DMS53 treated with DMSO at 0.1 percent for 48 hours (cell line): Measurements from ENCODE around the gene BIRC2.
A peak's percentile ranks its signal among the peaks of the same experiment; 100 is the strongest.

Experiments used
- DNase-seq: peaks from one replicate; lab custom pipeline; 2025; ENCODE audit not compliant: unreplicated experiment; lab: John Stamatoyannopoulos, UW

Gene BIRC2

DNA sequence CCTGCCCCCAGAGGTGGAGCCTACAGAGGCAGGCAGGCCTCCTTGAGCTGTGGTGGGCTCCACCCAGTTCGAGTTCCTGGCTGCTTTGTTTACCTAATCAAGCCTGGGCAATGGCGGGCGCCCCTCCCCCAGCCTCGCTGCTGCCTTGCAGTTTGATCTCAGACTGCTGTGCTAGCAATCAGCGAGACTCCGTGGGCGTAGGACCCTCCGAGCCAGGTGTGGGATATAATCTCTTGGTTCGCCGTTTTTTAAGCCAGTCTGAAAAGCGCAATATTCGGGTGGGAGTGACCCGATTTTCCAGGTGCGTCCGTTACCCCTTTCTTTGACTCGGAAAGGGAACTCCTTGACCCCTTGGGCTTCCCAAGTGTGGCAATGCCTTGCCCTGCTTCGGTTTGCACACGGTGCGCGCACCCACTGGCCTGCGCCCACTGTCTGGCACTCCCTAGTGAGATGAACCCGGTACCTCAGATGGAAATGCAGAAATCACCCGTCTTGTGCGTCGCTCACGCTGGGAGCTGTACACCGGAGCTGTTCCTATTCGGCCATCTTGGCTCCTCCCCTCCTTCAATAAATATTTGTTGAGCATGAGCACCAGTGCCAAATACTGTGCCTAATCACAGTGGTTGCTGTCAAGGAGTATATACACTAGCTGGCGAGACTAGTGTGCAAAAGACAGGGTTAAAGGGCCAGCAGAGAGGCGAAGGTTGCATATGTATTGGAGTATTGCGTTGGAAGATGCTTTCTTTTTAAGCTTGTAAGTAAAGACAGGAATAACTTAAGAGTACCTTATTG, 27.8 kb downstream of the BIRC2 start:
- peak; percentile 58 for DNase-seq

DNA sequence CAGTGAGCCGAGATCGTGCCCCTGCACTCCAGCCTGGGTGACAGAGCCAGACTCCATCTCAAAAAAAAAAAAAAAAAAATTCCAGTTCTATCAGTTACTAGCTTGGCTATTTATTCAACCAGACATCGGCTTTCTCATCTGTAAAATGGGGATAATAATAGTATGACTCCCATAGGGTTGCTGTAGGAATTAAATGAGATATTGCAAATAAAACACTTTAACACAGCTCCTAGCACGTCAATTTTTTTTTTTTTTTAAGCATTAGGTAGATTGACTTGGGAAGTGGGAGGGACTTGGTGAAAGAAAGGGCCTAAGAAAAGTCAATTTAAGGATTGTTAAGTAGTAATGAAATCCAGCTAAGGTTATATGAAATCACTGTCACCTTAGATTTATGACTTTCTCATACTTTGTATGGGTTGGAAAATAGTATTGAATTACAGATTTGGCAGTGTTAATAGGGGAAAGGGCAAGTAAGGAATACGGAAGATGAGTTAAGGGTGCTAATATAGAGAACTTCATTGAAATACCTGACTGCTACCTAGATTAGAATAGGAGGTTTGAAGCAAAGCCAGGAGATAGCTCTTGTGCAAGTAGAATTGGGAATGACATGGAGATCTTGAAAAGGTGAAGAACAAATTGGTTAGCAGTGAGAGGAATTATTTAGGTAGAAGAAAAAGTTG, 28.8 kb downstream of the BIRC2 start:
- no peak for DNase-seq

DNA sequence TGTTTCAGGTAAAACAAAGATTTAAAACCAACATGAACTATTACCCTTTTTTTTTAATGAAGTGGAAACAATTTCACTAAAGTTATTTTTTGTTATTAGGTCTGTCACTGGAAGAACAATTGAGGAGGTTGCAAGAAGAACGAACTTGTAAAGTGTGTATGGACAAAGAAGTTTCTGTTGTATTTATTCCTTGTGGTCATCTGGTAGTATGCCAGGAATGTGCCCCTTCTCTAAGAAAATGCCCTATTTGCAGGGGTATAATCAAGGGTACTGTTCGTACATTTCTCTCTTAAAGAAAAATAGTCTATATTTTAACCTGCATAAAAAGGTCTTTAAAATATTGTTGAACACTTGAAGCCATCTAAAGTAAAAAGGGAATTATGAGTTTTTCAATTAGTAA, 30.9 kb downstream of the BIRC2 start:
- DNase-seq = no peak

DNA sequence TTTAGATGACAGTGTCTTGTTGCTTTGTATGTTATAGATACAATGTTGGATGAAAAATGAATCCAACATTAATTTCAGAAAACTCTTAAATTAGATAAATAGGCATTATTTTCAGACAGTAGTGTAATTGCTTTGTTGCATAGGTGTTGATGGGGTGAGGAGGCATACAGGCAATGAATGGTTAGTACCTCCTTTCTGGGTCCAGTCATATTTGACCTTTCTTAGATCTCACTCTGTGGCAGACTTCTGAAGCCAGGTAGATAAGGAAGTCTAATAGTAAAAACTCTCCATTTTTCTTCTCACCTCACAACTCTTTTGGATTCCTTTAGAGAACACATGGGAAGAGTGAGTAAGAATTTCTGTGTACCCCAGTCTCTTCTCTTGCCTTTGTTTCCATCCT, 31.8 kb downstream of the BIRC2 start:
- no peak for DNase-seq

DNA sequence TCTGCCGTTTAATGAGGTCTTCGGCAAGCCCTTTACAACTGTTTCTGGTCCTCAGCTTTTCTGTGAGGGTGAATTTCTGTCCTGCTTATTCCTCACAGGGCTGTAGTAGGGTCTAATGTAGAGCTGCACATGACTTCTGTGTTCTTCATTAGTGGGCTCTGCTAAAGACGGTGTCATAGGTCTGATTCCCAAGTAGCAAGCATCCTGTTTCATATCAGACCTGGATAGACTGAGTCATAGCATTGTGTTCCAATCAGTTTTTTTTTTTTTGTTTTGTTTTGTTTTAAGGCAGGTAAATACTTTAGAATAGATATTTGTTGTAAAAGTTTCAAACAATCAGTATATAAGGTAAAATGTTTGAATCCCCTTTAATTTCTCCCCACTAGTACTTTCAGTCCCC, 35.4 kb downstream of the BIRC2 start:
- DNase-seq = no peak

DNA sequence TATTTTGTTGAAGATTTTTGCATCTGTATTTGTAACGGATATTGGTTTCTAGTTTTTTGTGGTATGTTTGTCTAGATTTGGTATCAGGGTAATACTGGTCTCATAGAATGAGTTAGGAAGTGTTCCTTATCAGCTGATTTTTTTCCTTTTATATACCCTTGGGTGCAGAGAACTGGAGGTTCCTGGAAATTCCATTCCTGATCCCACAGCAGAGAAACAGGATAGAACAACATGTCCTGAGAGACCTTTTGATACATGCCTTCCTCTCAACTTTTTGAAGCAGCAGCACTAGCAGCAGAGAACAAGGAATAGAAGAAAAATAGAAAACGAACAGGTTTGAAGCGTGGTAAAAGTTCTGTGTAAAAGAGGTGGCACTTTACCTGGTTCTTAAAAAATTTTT, 36.8 kb downstream of the BIRC2 start:
- DNase-seq = no peak

DNA sequence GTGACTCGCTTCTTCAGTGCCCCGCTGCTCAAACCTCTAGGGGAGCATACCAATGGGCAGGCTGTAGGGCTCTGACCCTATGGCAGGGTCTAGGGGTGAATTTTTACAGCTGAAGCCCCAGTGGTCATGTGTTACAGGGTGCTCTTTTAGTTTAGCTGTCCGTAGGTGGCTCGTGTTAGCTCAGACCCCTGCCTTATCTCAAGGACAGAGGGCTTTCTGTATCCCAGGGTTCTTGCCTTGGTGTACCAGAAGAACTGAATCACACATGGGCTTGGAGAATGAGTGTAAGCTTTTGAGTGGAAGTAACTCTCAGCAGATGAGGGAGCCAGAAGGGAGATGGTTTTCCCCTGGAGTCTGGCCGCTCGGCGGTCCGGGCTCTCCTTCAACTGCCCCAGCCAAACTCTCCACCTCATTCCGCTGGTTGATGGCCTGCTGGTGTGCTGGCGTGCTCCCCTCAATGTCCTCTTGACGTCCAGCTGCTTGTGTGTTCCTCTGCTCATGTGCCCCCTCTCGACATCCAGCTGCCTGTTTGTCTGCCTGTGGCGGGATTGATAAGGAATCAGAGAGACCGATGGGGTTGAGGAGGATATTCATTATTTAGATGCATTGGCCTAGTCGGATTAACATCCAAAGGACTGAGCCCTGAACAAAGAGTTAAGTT, 37.5 kb downstream of the BIRC2 start:
- DNase-seq = no peak

DNA sequence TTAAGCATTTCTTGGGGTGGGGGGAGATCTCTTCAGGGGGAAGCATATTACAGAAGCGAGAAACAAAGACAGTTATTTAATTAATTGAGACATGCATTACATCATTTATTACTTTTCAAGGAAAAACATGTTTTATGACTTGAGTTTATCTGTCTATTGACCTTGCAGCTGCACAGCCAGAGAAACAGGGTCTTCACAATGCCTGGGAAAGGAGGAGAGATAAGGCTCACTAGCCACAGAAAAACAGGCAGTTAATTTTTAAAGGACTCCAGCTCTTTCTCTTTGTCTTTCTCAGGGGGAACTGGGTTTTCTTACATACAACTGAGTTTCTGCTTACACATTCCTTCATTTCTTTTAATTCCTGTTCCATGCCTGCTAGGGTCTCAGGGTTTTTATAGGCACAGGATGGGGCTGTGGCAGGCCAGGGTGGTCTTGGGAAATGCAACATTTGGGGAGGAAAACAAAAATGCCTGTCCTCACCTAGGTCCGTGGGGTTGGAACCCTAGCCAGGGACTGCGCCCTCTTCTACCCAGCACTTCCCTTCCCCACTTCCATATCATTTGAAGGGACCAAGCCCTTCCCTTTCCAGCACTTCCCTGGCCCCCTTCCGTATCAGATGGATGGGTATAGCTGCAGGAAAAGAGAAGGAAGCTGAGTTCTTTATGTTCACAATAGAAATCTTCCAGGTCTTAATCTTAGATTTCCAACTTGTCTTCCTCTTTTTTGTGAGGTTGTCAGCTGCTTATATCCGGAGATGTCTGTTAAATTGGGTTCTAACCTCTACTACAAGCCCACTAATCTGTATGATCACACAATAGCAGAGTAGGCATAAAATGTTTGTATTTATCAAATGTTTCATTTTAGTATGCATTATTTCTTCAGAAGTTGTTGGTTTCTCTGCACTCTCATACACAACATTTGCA, 38.3 kb downstream of the BIRC2 start:
- no peak for DNase-seq

DNA sequence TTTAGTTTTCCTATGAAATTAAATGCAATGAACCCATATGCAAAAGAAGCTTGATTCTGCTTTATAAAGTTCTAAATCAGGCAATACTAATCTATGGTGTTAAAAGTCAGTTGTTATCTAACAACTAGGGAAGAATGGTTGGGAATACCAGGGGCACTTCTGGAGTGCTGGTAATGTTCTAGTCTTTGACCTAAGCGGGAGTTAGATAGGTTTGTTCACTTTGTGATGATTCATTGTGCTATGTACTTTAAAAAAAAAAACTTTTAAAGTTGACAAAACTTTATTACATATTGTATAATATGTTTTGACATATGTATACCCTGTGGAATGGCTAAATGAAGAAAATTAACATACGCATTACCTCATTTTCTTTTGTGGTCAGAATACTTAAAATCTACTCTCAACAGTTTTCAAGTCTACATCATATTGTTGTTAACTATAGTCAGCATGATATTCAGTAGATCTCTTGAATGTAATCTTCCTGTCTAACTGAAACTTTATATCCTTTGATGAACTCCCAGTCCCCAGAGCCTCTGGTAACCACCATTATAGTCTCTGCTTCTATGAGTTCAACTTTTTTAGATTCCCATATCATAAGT, 39.2 kb downstream of the BIRC2 start:
- no peak for DNase-seq

DNA sequence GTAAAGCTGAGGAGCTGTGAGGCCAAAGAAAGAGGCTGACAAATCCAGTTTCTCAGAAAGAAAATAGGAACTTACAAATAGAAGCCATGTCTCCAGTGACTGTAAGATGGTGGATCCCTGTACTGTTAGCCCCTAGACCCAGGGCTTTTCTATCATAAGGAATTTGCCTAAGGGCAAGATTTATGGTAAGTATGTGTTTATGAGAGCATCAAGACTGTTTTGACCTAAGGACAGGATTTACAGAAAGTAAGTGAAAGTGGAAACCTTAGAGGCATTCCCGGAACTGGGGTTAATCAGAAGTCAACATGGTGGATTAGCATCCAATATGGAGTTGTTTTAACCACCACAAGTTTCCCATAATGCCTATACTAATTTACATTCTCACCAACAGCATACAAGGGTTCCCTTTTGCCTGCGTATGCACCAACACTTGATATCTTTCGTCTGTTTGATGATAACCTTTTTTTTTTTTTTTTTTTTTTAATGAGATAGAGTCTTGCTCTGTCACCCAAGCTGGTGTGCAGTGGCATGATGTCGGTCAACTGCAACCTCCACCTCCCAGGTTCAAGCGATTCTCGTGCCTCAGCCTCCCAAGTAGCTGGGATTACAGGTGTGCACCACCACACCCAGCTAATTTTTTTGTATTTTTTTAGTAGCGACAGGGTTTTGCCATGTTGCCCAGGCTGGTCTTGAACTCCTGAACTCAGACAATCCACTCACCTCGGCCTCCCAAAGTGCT, 40.2 kb downstream of the BIRC2 start:
- DNase-seq = no peak

DNA sequence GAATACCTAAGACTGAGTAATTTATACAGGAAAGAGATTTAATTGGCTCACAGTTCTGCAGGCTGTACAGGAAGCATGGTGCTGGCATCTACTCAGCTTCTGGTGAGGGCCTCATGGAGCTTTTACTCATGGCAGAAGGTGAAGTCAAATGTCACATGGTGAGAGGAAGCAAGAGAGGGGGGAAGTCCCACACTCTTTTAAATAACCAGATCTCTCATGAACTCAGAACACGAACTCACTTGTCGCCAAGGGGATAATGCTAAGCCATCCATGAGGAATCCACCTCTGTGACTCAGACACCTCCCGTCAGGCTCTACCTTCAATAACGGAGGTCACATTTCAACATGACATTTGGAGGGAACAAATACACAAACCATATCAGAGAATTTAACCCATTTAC, 42.2 kb downstream of the BIRC2 start:
- DNase-seq = no peak

DNA sequence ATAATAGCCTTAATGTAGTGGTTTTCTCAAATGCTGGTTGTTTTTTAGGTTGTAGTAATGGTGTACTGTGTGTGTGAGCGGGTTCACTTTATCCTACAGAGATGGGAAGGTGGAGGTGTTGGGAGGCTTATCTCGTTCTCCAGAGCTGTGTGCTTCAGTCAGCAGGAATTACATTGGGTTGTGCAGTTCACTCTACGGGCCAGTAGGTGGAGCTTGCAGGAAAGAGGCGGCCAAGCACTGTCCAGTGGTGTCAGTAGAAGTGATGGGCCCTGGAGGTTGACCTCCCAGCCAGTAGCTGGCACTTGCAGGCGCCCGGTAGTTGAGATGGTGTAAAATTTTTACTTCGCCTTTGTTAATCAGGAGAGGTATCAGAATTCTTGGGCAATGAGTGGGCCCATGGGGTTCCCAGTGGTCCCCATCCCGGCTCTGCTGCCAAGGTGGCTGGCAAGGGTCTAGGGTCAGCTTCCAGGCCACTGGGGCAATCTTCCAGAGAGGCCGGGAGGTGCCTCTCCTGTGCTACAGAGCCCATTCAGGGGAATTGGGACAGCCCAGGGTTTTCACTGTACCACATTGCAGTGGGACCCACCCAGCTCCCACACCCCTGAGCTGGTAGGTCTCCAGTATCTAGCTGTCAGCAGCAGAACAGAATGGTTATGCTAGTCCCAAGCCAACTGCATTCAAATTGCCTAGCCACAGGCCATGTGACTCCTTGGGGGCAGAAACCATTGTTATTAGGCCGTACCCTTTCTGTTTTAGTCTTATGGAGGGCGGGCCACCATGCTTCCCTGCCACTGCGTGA, 43.9 kb downstream of the BIRC2 start:
- DNase-seq = peak; percentile 84

DNA sequence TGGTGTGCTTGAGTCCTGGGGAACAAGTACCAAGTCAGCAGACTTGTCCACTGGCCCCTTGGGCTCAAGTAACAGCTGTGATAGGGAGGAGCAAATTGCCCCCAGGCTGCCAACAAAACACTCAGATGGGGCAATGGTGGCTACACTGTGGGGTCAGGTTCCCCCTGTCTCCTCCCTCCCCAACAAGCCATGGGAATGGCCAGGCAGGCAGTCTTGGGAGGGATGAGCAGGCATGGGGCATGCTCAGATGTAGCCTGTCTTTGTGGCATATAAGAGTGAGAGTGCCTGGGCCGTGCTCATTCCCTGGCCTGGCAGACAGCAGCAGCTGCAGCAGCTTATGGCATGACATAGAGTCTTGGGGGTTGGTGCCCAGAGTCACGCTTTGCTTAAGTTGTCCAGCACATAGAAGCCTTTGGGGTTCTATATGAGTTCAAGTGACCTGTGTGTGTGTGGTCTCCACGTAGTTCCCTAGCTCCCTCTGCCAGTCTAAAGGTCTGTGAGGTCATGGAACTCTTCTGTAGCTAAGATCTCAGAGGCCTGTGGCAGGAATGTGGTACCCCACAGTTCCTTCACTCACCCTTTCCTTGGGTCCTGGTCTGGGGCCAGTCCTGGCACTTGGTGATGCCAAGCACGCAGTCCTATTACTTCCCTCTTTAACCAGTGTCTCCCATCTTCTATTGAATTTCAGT, 44.7 kb downstream of the BIRC2 start:
- DNase-seq = no peak

DNA sequence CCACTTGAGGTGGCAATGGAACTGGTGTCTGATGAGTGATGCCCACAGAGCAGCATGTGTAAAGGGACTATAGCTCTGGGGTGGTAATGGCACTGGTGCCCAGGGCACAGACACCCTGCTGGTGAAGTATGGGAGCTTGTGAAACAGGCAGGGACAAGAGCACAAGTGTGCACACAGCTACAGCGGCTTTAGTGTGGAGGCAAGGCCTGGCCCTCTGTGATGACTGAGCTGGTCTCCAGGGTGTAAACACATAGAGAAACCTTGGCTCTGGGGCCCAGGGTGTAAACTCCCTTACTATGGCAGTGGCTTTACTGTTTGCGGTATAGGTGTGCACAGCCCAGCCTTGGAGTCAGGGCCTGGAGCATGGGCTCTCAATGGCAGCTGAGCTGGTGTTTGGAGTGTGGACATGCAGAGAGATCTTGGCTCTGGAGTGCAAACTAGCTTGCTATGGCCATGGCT, 46.3 kb downstream of the BIRC2 start:
- no peak for DNase-seq

DNA sequence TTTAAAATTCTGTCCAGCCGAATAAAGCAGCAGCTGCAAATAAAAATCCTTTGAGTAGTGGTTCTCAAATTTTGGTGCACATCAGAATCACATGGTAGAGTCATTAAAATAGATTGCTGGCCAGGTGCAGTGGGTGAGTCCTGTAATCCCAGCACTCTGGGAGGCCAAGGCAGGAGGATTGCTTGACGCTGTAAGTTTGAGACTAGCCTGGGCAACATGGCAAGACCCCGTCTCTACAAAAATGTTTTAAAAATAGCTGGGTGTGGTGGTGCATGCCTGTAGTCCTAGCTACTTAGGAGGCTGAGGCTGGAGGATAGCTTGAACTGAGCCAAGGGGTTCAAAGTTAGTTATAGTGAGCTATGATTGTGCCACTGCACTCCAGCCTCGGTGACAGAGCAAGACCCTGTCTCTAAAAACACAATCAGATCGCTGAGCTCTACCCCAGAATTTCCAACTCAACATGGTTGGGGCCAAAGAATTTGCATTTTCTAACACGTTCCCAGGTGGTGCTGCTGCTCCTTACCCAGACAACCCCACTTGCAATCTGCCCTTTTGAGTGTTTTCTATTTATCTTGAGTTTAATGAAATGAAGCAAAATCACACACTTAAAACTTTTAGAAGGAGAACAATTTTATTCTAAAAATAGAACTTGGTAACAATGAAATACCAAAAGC, 48.8 kb downstream of the BIRC2 start:
- no peak for DNase-seq

DNA sequence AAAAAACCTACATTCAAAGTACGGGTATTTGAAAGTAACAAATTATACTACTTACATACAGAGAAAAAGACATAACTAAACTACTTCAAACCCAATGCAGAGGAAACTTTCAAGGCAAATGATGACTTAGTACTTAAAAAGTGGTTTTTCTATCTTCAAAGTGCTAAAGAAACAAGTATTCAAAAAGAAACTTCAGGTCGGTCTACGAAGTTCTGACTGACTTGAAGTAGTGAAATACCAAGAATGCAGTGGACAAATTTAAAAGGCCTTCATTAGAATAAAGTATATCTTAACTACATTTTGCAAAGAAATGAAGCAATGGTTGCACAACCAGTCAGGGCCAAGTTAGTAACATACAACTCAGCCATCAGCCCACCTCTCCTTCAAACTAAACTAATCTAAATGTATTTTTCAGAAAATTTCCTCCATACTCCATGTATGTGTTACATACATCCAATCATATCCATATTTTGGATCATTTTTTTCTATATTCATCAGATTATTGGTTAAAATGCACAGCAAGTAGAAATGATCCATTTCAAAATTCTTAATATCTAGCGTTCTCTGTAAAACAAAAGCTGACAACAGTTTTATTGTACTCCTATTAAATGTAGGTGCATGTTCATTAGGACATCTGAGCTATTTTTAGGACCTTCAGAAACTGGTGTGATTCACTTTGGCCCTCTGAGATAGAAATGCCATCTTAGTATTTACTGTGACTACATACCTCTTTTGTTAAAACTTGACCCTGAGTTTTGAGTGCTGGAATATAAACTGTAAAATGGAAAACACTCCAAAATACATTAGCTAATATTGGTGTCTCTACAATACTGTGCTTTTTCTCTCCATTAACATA, 49.9 kb downstream of the BIRC2 start:
- no peak for DNase-seq

DNA sequence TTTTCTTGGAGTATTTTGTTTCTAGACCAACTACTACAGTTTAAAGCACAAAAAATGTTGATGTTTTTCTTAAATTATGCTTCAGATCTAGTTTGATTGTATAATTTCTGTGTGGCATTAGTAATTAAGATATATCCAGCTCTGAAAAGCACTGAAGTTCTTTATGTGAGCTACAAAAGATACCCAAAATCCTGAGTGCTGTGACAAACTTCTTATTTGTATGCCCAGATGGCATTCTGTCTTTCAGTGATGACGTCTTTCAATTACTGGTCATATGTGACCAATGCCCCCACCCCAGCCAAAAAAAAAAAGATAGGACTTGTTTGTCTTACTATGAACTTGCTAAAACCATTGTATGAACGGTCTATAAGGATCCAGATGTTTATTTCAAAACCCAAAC, 51.3 kb downstream of the BIRC2 start:
- no peak for DNase-seq
